ENCODE measurements around the gene LYZ. TPM values are rescaled to one million over a fixed set of nuclear protein-coding genes. Genes with fewer than 3 reads are reported as not detected.

Gene LYZ
- total RNA-seq, 1 donor from 2014 or later: 0.34 TPM

DNA sequence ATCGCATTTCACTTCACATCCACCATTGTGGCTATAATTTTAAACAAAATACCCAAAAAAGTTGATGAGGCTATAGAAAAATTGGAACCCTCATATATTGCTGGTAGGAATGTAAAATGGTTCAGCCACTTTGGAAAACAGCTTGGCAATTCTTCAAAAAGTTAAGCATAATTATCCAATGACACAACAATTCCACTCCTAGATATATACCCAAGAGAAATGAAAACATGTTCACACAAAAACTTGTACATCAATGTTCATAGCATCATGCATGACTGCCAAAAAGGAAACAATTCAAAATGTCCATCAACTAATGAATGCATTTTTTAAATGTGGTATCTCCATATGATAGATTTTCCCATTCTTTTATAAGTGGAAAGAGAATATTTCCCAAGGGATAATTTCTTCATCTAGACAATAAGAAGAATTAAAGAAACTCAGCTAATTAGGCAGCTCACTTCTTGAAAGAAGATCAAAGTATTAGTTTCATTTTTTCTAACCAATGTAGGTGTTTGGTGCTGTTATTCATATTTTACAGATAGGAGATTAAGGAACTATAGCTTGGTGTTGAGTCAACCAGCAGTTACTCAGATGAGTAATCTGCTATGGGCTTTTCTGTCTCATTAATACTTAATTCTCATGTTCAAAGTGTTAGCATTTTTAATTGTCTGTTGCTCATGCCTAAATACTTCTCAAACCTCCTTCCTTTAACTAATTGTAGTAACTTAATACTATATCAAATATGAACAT is 44.2 kb downstream of the LYZ start:
- no peak for DNase-seq (ENCODE audit: low spot score in 2 of 2, unreplicated experiment in 2 of 2)
- H3K27me3 Mint-ChIP-seq (ENCODE audit: low read depth): no peaks in the 10 kb centered on the region
- no peak overlapping the region for H3K4me3 Mint-ChIP-seq
- H3K9me3 Mint-ChIP-seq: peaks cover 8% of the 10 kb centered on the region
- no peak overlapping the region for H3K27ac Mint-ChIP-seq
- TF ChIP-seq, protein P1, sequence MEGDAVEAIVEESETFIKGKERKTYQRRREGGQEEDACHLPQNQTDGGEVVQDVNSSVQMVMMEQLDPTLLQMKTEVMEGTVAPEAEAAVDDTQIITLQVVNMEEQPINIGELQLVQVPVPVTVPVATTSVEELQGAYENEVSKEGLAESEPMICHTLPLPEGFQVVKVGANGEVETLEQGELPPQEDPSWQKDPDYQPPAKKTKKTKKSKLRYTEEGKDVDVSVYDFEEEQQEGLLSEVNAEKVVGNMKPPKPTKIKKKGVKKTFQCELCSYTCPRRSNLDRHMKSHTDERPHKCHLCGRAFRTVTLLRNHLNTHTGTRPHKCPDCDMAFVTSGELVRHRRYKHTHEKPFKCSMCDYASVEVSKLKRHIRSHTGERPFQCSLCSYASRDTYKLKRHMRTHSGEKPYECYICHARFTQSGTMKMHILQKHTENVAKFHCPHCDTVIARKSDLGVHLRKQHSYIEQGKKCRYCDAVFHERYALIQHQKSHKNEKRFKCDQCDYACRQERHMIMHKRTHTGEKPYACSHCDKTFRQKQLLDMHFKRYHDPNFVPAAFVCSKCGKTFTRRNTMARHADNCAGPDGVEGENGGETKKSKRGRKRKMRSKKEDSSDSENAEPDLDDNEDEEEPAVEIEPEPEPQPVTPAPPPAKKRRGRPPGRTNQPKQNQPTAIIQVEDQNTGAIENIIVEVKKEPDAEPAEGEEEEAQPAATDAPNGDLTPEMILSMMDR (IDR thresholded peaks at IDR 0.05; ENCODE audit: unreplicated experiment): no peak
- H3K36me3 Mint-ChIP-seq: peaks cover 11% of the 10 kb centered on the region
- H3K4me1 Mint-ChIP-seq: peaks cover 2% of the 10 kb centered on the region

DNA sequence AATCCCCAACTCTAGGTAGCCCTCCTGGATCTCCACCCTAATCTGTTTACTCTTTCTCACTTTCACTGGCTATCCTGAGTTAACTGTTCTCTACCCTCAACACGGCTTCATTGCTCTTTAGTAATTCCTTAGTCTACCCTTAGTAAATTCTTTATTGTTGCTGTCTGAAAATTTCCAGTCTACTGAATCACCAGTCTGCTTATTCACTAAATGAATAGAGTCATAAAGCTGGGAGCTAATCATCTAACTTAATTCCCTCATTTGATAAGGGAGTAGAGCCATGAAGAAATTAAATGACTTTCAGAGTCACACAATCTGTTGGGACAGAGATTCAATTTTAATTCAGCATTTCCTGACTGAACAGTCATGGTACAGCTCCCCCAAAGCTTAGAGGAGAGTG is 47.9 kb downstream of the LYZ start:
- Mint-ChIP-seq H3K4me3 (no peak overlapping the region), H3K4me1 (no peaks in the 10 kb centered on the region), H3K9me3 (peaks cover 20% of the 10 kb centered on the region), H3K36me3 (peaks cover 20% of the 10 kb centered on the region), H3K27ac (no peak overlapping the region), H3K27me3 (ENCODE audit: low read depth) (no peaks in the 10 kb centered on the region)
- no peak for DNase-seq (ENCODE audit: low spot score in 2 of 2, unreplicated experiment in 2 of 2)
- TF ChIP-seq, protein P1 (IDR thresholded peaks at IDR 0.05; ENCODE audit: unreplicated experiment): no peak

DNA sequence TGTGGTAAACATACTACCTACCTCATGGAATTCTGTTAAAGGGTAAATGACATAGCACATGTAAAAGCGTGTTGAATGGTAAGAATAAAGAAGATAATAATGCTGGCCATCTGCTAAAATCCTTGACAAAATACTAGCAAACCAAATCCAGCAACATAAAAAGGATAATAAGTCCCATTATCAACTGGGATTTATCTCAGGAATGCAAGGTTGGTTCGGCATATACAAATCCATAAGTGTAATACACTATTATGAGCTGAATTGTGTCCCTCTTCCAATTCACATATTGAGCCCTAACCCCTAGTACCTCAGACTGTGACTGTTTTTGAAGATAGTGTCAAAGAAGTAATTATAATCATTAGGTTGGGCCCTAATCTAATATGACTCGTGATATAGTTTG is 48.8 kb downstream of the LYZ start:
- TF ChIP-seq, protein P1 (IDR thresholded peaks at IDR 0.05; ENCODE audit: unreplicated experiment): no peak
- H3K4me1 Mint-ChIP-seq: no peaks in the 10 kb centered on the region
- no peak for DNase-seq (ENCODE audit: low spot score in 2 of 2, unreplicated experiment in 2 of 2)
- H3K27me3 Mint-ChIP-seq (ENCODE audit: low read depth): no peaks in the 10 kb centered on the region
- no peak overlapping the region for H3K27ac Mint-ChIP-seq
- no peak overlapping the region for H3K4me3 Mint-ChIP-seq
- H3K36me3 Mint-ChIP-seq: peaks cover 17% of the 10 kb centered on the region
- peaks cover 20% of the 10 kb centered on the region for H3K9me3 Mint-ChIP-seq

DNA sequence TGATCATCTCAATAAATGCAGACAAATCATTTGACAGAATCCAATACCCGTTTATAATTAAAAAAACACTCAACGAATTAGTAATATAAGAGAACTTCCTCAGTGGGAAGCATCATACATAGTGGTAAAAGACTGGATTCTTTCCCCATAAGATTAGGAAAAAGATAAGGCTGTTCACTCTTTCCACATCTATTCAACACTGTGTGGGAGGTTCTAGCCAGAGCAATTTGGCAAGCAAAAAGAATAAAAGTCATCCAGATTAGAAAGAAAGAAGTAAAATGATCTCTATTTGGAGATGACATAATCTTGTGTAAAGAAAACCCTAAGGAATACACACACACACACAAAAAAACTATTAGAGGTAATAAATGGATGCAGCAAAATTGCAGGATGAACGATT is 49.8 kb downstream of the LYZ start:
- TF ChIP-seq, protein P1 (IDR thresholded peaks at IDR 0.05; ENCODE audit: unreplicated experiment): no peak
- no peak overlapping the region for H3K4me3 Mint-ChIP-seq
- no peak for DNase-seq (ENCODE audit: low spot score in 2 of 2, unreplicated experiment in 2 of 2)
- peaks cover 17% of the 10 kb centered on the region for H3K36me3 Mint-ChIP-seq
- no peaks in the 10 kb centered on the region for H3K4me1 Mint-ChIP-seq
- H3K9me3 Mint-ChIP-seq: peaks cover 20% of the 10 kb centered on the region
- no peak overlapping the region for H3K27ac Mint-ChIP-seq
- no peaks in the 10 kb centered on the region for H3K27me3 Mint-ChIP-seq (ENCODE audit: low read depth)

DNA sequence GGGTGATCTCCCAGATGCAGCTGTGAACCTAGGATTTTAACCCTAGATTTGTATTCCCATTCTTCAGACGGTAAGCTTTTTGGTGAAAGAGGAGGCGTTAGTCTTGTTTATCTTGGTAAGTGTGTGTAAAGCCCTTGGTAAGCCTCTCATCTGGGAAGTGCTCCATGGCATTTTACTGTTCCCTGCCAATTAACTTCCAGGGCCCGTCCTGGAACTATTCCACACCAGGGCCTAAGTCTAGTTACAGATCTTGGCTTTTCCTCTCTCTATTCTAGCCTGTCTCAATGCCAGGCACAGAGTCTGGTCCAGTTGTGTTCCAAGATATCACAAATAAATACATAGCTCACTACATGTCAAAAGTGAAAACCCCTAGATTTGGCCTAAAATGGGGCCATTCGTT is 53.8 kb downstream of the LYZ start:
- Mint-ChIP-seq H3K9me3 (peaks cover 15% of the 10 kb centered on the region), H3K4me3 (no peak overlapping the region), H3K27me3 (ENCODE audit: low read depth) (no peaks in the 10 kb centered on the region), H3K36me3 (peaks cover 13% of the 10 kb centered on the region), H3K4me1 (peaks cover 8% of the 10 kb centered on the region), H3K27ac (no peak overlapping the region)
- TF ChIP-seq, protein P1 (IDR thresholded peaks at IDR 0.05; ENCODE audit: unreplicated experiment): no peak
- no peak for DNase-seq (ENCODE audit: low spot score in 2 of 2, unreplicated experiment in 2 of 2)

Other genes with a start within 250 kb of the LYZ start
- gene CPSF6, start 108.8 kb upstream of the LYZ start, total RNA-seq: 151 to 155 TPM (median 152 TPM) in 3 replicates
- 19.5 to 21.5 TPM (median 20.7 TPM) in 3 replicates for gene YEATS4, start 11.4 kb downstream of the LYZ start, total RNA-seq
- 46.1 to 49.2 TPM (median 47.8 TPM) in 3 replicates for gene FRS2, start 122.0 kb downstream of the LYZ start, total RNA-seq
- 215 to 223 TPM (median 220 TPM) in 3 replicates for gene CCT2, start 237.1 kb downstream of the LYZ start, total RNA-seq

Data from mesothelial cell of epicardium (in vitro differentiated cells).